ENCODE results near the gene FNIP1. TPM values are rescaled to one million over a fixed set of nuclear protein-coding genes. Genes with fewer than 3 reads are reported as not detected.

Gene FNIP1
- total and polyA plus RNA-seq, 2 of the 13 experiments (the other 11 are each of a cell fraction or from before 2014, with no cell fraction given): 10.9 to 29.3 TPM

GRCh38 chr5:131634996-131635683 lies 161.7 kb downstream of the FNIP1 start, which contains the start of gene RAPGEF6 (continued):
- TF ChIP-seq ZFP91 (CRISPR knock-in tag; IDR thresholded peaks at IDR 0.05; ENCODE audit: borderline replicate concordance) (peak; percentile 91; the same call in 1 of the 2 replicates), ZNF256 (CRISPR knock-in tag; conservative IDR thresholded peaks at IDR 0.05) (no peak), HMG20B (CRISPR knock-in tag; conservative IDR thresholded peaks at IDR 0.05) (no peak; the same call in 1 of the 2 replicates), HNF4A (CRISPR knock-in tag; IDR thresholded peaks at IDR 0.05) (peak; percentile 68), ZNF777 (CRISPR knock-in tag; IDR thresholded peaks at IDR 0.05) (0 out of 2 replicates have a peak, but pooled peaks have one; percentile 1), ZMAT3 (CRISPR knock-in tag; conservative IDR thresholded peaks at IDR 0.05) (no peak; the same call in none of the 2 replicates), HNRNPL (IDR thresholded peaks at IDR 0.05; ENCODE audit: low read depth, low read length) (0 out of 2 replicates have a peak, but pooled peaks have one; percentile 55), HHEX (CRISPR knock-in tag; IDR thresholded peaks at IDR 0.05) (no peak), ZNF275 (CRISPR knock-in tag; IDR thresholded peaks at IDR 0.05; ENCODE audit: borderline replicate concordance) (no peak; the same call in 1 of the 2 replicates), ZNF558 (CRISPR knock-in tag; IDR thresholded peaks at IDR 0.05; ENCODE audit: borderline replicate concordance) (no peak), GLI4 (CRISPR knock-in tag; IDR thresholded peaks at IDR 0.05; ENCODE audit: borderline replicate concordance) (no peak), GTF2F1 (IDR thresholded peaks at IDR 0.05; ENCODE audit: low read length) (no peak), BORCS8-MEF2B (CRISPR knock-in tag; IDR thresholded peaks at IDR 0.05) (peak; percentile 65), HOMEZ (CRISPR knock-in tag; IDR thresholded peaks at IDR 0.05; ENCODE audit: low read depth) (peak; percentile 93; the same call in 1 of the 2 replicates), ZKSCAN1 (IDR thresholded peaks at IDR 0.05; ENCODE audit: low read length) (peak; percentile 53; the same call in 1 of the 2 replicates), PLRG1 (conservative IDR thresholded peaks at IDR 0.05) (no peak), HMG20A (CRISPR knock-in tag; IDR thresholded peaks at IDR 0.05; ENCODE audit: borderline replicate concordance) (no peak), NR2F1 (CRISPR knock-in tag; IDR thresholded peaks at IDR 0.05) (peak in 1 of 2 experiments; percentile 46; a peak in 2 of 4 replicates), WIZ (CRISPR knock-in tag; IDR thresholded peaks at IDR 0.05) (peak; percentile 79; the same call in 1 of the 2 replicates), BRF2 (CRISPR knock-in tag; IDR thresholded peaks at IDR 0.05) (no peak), CBX1 (IDR thresholded peaks at IDR 0.05; ENCODE audit: low read depth) (no peak), DDIT3 (CRISPR knock-in tag; IDR thresholded peaks at IDR 0.05) (no peak), MLX (CRISPR knock-in tag; IDR thresholded peaks at IDR 0.05) (no peak), CHD4 (IDR thresholded peaks at IDR 0.05; ENCODE audit: borderline replicate concordance, low read length) (no peak), ZNF749 (CRISPR knock-in tag; IDR thresholded peaks at IDR 0.05; ENCODE audit: borderline replicate concordance) (0 out of 2 replicates have a peak, but pooled peaks have one; percentile 15)

Measured in HepG2 (cell line).